Stimulated activated CD4-positive, alpha-beta T cell treated with anti-CD3 and anti-CD28 coated beads, TNF-alpha, amount 100 ng/mL, for 24 hours (primary cell): ENCODE measurements around the gene CEP350.
"Not testable (repeated sequence)": the region's sequence is repeated elsewhere in the genome, so short reads cannot be mapped to it uniquely, and the experiment has no call there.

ENCODE experiments used
- DNase-seq, 3 experiments: peaks; one replicate each; pipeline ENCODE4 v3.0.0-alpha.2; 2020; ENCODE audit warnings: low read depth in 3 of 3

CEP350 gene

GRCh38 chr1:180119837-180120236, 165.2 kb downstream of the CEP350 start:
- DNase-seq: no peak

GRCh38 chr1:180123463-180123936, 168.9 kb downstream of the CEP350 start:
- no peak for DNase-seq

- no peak for DNase-seq
These were observed 176.0 kb downstream of the CEP350 start for GRCh38 chr1:180130651-180131050.

- DNase-seq: no peak
These were observed 176.9 kb downstream of the CEP350 start for GRCh38 chr1:180131510-180131909.

- no peak for DNase-seq
These were observed 178.6 kb downstream of the CEP350 start for GRCh38 chr1:180133193-180133592.

- not testable (repeated sequence) for DNase-seq
These were observed 179.1 kb downstream of the CEP350 start for GRCh38 chr1:180133688-180134087.

- DNase-seq: no peak
These were observed 180.9 kb downstream of the CEP350 start for GRCh38 chr1:180135535-180135934.

GRCh38 chr1:180136331-180136967, 181.8 kb downstream of the CEP350 start:
- DNase-seq: no peak

GRCh38 chr1:180136968-180137356, 182.4 kb downstream of the CEP350 start:
- DNase-seq: no peak

- DNase-seq: no peak
These were observed 183.2 kb downstream of the CEP350 start for GRCh38 chr1:180137776-180138175.

- no peak for DNase-seq
These were observed 186.8 kb downstream of the CEP350 start for GRCh38 chr1:180141381-180141934.

- DNase-seq: no peak
These were observed 188.7 kb downstream of the CEP350 start for GRCh38 chr1:180143359-180143758.

GRCh38 chr1:180144659-180145357, 190.2 kb downstream of the CEP350 start:
- DNase-seq: no peak

GRCh38 chr1:180145446-180145845, 190.8 kb downstream of the CEP350 start:
- DNase-seq: no peak

GRCh38 chr1:180150982-180151381, 196.4 kb downstream of the CEP350 start:
- DNase-seq: no peak

GRCh38 chr1:180151508-180151907, 196.9 kb downstream of the CEP350 start:
- no peak for DNase-seq

GRCh38 chr1:180152588-180152987, 198.0 kb downstream of the CEP350 start:
- no peak for DNase-seq

GRCh38 chr1:180153032-180153431, 198.4 kb downstream of the CEP350 start:
- no peak for DNase-seq

- no peak for DNase-seq
These were observed 199.4 kb downstream of the CEP350 start for GRCh38 chr1:180154003-180154324.

- peak; percentile 67 to 83 (median 80) for DNase-seq
These were observed 199.9 kb downstream of the CEP350 start, which contains the start of gene QSOX1 for GRCh38 chr1:180154325-180155181. Gene QSOX1 (plus strand): TSS chr1:180154869. CDS start chr1:180154908, 39 bp downstream.

- peak in 1 of 3 experiments; percentile 20 for DNase-seq
These were observed 200.6 kb downstream of the CEP350 start for GRCh38 chr1:180155182-180155682.

- DNase-seq: no peak
These were observed 201.6 kb downstream of the CEP350 start for GRCh38 chr1:180156201-180156600.
